ENCODE data around the gene TFR2. TPM values are rescaled to one million over a fixed set of nuclear protein-coding genes. Genes with fewer than 3 reads are reported as not detected.

Gene TFR2
- total and polyA plus RNA-seq, 2 of the 13 experiments (the other 11 are each of a cell fraction or from before 2014, with no cell fraction given) = 36.9 to 64.2 TPM

DNA sequence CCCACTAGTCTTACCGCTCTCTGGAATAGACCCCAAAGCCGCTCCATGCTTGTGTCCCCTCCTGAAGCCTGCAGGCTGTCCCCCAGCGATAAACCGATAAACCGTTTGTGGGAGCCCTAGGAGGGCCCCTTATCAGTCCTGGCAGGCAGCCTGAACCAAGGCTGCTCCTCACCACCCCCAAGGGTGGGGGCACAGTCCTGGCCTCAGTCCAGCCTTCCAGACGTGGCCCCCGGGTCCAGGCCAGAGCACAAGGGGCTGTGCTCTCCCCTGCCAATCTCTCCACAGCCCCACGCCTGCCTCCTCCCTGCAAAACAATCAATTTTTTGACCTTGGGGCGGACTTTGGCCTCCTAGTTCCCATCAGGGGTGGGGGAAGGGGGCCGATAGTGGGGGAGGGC is at the start of gene TFR2 (continued):
- no peak for TF ChIP-seq MXD3 (CRISPR knock-in tag; IDR thresholded peaks at IDR 0.05)
- no peak for TF ChIP-seq ZFP41 (CRISPR knock-in tag; IDR thresholded peaks at IDR 0.05; ENCODE audit: borderline replicate concordance)
- TF ChIP-seq TBX3 (IDR thresholded peaks at IDR 0.05; ENCODE audit: borderline replicate concordance) = no peak
- TF ChIP-seq ELF4 (CRISPR knock-in tag; IDR thresholded peaks at IDR 0.05; ENCODE audit: borderline replicate concordance) = no peak
- 0 out of 2 replicates have a peak, but pooled peaks have one; percentile 19 for TF ChIP-seq ZNF761 (CRISPR knock-in tag; conservative IDR thresholded peaks at IDR 0.05)
- TF ChIP-seq HHEX (CRISPR knock-in tag; IDR thresholded peaks at IDR 0.05) = no peak
- TF ChIP-seq ZNF552 (CRISPR knock-in tag; IDR thresholded peaks at IDR 0.05; ENCODE audit: borderline replicate concordance) = 0 out of 2 replicates have a peak, but pooled peaks have one; percentile 31
- TF ChIP-seq, protein P1, sequence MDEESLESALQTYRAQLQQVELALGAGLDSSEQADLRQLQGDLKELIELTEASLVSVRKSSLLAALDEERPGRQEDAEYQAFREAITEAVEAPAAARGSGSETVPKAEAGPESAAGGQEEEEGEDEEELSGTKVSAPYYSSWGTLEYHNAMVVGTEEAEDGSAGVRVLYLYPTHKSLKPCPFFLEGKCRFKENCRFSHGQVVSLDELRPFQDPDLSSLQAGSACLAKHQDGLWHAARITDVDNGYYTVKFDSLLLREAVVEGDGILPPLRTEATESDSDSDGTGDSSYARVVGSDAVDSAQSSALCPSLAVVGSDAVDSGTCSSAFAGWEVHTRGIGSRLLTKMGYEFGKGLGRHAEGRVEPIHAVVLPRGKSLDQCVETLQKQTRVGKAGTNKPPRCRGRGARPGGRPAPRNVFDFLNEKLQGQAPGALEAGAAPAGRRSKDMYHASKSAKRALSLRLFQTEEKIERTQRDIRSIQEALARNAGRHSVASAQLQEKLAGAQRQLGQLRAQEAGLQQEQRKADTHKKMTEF (CRISPR knock-in tag; IDR thresholded peaks at IDR 0.05) = peak; percentile 39; the same call in 1 of the 2 replicates
- TF ChIP-seq SOX5 (CRISPR knock-in tag; IDR thresholded peaks at IDR 0.05; ENCODE audit: borderline replicate concordance) = peak; percentile 65; the same call in 1 of the 2 replicates
- TF ChIP-seq ERF (CRISPR knock-in tag; IDR thresholded peaks at IDR 0.05) = peak; percentile 35
- TF ChIP-seq RAD21 (CRISPR knock-in tag; IDR thresholded peaks at IDR 0.05) = no peak
- TF ChIP-seq ADNP (CRISPR knock-in tag; IDR thresholded peaks at IDR 0.05) = no peak
- TF ChIP-seq ZNF234 (CRISPR knock-in tag; conservative IDR thresholded peaks at IDR 0.05) = no peak
- TF ChIP-seq ZNF317 (CRISPR knock-in tag; IDR thresholded peaks at IDR 0.05) = peak; percentile 62; the same call in 1 of the 2 replicates
- TF ChIP-seq IRX3 (CRISPR knock-in tag; IDR thresholded peaks at IDR 0.05; ENCODE audit: borderline replicate concordance, low read depth) = no peak
- TF ChIP-seq GABPB1 (CRISPR knock-in tag; IDR thresholded peaks at IDR 0.05) = peak; percentile 45
- no peak for TF ChIP-seq MEIS1 (CRISPR knock-in tag; IDR thresholded peaks at IDR 0.05; ENCODE audit: borderline replicate concordance)
- 0 out of 2 replicates have a peak, but pooled peaks have one; percentile 32 for TF ChIP-seq ZNF329 (CRISPR knock-in tag; IDR thresholded peaks at IDR 0.05; ENCODE audit: low read depth)
- peak; percentile 90 for TF ChIP-seq ZNF746 (CRISPR knock-in tag; IDR thresholded peaks at IDR 0.05)
- TF ChIP-seq, protein P2, sequence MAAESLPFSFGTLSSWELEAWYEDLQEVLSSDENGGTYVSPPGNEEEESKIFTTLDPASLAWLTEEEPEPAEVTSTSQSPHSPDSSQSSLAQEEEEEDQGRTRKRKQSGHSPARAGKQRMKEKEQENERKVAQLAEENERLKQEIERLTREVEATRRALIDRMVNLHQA (CRISPR knock-in tag; IDR thresholded peaks at IDR 0.05) = no peak
- no peak for TF ChIP-seq POLR2A (IDR thresholded peaks at IDR 0.05; ENCODE audit: insufficient read depth in 1 of 2, low read depth in 2 of 2, low read length in 2 of 2)
- TF ChIP-seq AGO2 (optimal IDR thresholded peaks at IDR 0.05; ENCODE audit: low read depth, low read length) = no peak
- no peak for TF ChIP-seq MAZ (IDR thresholded peaks at IDR 0.05; ENCODE audit: borderline replicate concordance, low read depth, low read length)
- TF ChIP-seq MAZ (CRISPR knock-in tag; IDR thresholded peaks at IDR 0.05; ENCODE audit: low read depth) = peak; percentile 93
- no peak for TF ChIP-seq DBP (CRISPR knock-in tag; IDR thresholded peaks at IDR 0.05; ENCODE audit: not compliant biosample characterization)
- no peak for TF ChIP-seq ZFP90 (CRISPR knock-in tag; IDR thresholded peaks at IDR 0.05; ENCODE audit: borderline replicate concordance)
- TF ChIP-seq, protein P3, sequence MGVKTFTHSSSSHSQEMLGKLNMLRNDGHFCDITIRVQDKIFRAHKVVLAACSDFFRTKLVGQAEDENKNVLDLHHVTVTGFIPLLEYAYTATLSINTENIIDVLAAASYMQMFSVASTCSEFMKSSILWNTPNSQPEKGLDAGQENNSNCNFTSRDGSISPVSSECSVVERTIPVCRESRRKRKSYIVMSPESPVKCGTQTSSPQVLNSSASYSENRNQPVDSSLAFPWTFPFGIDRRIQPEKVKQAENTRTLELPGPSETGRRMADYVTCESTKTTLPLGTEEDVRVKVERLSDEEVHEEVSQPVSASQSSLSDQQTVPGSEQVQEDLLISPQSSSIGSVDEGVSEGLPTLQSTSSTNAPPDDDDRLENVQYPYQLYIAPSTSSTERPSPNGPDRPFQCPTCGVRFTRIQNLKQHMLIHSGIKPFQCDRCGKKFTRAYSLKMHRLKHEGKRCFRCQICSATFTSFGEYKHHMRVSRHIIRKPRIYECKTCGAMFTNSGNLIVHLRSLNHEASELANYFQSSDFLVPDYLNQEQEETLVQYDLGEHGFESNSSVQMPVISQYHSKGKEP (CRISPR knock-in tag; IDR thresholded peaks at IDR 0.05) = no peak
- TF ChIP-seq ISL2 (CRISPR knock-in tag; IDR thresholded peaks at IDR 0.05) = peak; percentile 44; the same call in 1 of the 2 replicates
- TF ChIP-seq SP4 (CRISPR knock-in tag; IDR thresholded peaks at IDR 0.05) = peak; percentile 59; the same call in 1 of the 2 replicates
